ENCODE data around the gene KCNK5.

Gene KCNK5

DNA sequence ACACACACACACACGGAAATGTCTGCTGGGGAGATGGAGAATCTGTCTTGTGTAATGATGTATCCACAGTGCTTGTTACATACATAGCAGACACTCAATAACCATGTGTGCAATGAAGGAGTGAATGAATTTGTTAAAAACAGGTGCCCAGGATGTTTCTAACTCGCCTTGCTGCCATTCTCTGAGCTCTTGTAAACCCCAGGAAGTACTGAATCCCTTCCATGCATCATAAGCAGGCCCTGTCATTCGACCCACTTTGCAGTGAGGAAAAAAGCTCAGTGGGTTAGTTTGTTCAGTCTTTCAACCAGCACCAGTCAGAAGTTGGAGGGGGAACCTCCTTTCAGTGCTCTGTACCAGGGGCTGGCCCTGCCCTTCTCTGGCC lies 1.4 kb upstream of the KCNK5 start:
- TF ChIP-seq, protein P1, sequence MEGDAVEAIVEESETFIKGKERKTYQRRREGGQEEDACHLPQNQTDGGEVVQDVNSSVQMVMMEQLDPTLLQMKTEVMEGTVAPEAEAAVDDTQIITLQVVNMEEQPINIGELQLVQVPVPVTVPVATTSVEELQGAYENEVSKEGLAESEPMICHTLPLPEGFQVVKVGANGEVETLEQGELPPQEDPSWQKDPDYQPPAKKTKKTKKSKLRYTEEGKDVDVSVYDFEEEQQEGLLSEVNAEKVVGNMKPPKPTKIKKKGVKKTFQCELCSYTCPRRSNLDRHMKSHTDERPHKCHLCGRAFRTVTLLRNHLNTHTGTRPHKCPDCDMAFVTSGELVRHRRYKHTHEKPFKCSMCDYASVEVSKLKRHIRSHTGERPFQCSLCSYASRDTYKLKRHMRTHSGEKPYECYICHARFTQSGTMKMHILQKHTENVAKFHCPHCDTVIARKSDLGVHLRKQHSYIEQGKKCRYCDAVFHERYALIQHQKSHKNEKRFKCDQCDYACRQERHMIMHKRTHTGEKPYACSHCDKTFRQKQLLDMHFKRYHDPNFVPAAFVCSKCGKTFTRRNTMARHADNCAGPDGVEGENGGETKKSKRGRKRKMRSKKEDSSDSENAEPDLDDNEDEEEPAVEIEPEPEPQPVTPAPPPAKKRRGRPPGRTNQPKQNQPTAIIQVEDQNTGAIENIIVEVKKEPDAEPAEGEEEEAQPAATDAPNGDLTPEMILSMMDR (IDR thresholded peaks at IDR 0.05; ENCODE audit: low read length, missing control alignments) = no peak
- H3K4me3 ChIP-seq (replicated peaks; ENCODE audit: low read depth, low read length) = no peak overlapping the region
- no peak for DNase-seq (ENCODE audit: low read depth)

DNA sequence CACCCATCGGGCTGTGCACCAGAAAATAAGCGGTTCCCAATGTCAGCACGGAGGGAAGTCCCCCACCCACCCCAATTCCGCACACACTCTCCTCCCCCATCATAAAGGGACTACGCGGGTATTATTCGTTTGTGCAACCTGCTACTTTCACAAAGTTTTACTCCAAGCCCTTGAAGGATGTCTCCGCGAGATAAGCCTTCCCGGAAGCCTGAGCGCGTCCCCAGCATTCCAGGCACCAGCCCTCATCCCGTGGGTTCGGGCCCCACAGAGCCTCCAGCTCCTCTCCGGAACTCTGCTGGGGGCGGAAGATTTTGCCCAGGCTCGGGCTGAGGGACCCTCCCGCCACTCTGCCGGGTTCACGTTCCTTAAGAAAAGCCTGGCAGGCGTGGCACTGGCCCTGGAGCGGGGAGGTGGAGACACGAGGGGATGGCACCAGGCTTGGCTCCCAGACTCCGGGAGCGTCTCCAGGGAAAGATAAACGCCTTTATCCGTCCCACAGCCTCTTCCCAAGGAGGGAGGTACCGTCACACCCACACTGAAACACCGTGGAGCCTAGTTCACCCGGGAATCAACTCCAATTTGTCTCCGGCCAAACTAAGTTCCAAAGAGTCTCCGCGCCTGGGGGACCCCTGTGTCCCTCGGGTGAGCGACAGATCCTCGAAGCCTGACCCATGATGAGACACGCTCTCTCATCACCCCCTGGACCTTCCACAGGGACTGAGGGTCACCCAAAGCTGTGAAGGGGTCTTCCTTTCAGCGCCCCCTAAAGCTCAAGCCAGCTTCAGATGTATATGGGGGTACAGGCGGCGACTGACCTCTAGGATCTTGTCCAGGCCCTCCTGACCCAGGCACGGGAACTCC lies 934 bp downstream of the KCNK5 start:
- DNase-seq (ENCODE audit: low read depth) = no peak
- H3K4me3 ChIP-seq (replicated peaks; ENCODE audit: low read depth, low read length) = no peak overlapping the region
- TF ChIP-seq, protein P1 (IDR thresholded peaks at IDR 0.05; ENCODE audit: low read length, missing control alignments) = no peak

DNA sequence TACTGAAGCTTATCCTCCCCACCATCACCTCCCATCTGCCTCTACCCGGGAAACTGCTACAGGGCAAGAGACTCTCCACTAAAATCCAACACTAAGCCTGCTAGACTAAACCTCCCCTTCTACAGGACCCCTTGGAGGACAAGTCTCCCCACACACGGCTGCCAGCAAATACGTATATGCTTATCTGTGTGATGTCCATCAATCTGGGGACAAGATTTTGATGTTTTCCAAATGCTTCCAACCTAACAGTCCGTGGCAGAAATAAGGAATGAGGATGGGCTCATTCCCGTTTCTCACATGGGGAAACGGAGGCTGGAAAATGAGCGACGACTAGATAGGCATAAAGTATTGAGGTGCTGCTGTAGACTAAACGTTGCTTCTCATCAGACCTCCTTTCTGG lies 1.8 kb downstream of the KCNK5 start:
- no peak overlapping the region for H3K4me3 ChIP-seq (replicated peaks; ENCODE audit: low read depth, low read length)
- TF ChIP-seq, protein P1 (IDR thresholded peaks at IDR 0.05; ENCODE audit: low read length, missing control alignments) = no peak
- no peak for DNase-seq (ENCODE audit: low read depth)

DNA sequence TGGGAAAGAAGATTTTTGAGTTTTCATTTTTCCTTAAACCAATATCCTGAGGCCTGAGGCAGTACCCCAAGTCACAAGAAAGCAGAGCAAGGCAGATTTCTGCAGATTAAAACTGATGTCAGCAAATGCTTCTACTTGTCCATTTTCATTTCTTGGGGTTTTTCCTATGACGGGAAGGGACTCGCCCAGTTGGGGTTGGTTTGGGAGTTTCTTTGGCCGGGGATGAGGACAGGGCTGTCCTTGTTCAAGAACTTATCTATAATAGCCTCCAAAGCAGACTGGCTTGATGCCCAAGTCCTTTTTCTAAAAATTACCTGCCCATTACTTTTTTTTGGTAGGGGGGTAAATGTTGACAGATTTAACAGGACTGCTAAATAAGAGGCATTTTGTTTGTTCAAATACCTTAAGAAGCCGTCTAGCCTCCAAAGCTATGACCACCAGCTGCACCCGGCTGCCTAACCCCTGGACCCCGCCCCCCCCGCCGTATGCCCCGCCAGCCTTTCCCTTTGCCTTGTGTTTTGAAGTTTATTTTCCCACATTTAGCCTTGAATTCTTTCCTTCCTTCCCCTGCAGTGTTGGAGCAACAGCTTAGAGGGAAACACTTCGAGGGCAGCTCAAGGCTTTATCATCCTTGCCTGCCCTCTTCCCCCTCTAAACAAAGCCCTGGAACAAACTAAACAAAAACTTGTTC lies 2.5 kb downstream of the KCNK5 start:
- TF ChIP-seq, protein P1 (IDR thresholded peaks at IDR 0.05; ENCODE audit: low read length, missing control alignments) = no peak
- no peak overlapping the region for H3K4me3 ChIP-seq (replicated peaks; ENCODE audit: low read depth, low read length)
- no peak for DNase-seq (ENCODE audit: low read depth)

DNA sequence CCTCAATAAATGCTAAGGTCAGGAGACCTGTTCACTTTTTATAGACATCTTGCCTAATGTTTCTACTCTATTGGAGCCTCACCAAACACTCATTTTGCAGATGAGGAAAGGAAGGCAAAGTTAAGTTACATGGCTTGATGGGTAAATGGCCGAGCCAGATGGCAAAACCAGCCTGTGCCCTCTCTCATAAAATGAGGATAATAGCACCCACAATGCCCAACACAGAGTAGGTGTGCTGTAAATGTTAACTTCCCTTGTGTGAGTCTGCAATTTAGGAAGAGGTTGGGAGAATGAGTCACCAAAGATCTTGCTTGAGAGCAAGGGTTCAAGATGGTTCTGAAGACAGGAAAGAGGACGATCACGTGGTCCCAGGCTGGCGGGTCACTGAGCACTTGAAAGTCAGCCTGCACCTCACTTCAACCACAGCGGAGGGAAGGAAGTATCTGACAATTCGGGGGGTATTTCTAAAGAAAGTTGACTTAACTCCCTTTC lies 3.3 kb downstream of the KCNK5 start:
- TF ChIP-seq, protein P1 (IDR thresholded peaks at IDR 0.05; ENCODE audit: low read length, missing control alignments) = no peak
- no peak for DNase-seq (ENCODE audit: low read depth)
- no peak overlapping the region for H3K4me3 ChIP-seq (replicated peaks; ENCODE audit: low read depth, low read length)

DNA sequence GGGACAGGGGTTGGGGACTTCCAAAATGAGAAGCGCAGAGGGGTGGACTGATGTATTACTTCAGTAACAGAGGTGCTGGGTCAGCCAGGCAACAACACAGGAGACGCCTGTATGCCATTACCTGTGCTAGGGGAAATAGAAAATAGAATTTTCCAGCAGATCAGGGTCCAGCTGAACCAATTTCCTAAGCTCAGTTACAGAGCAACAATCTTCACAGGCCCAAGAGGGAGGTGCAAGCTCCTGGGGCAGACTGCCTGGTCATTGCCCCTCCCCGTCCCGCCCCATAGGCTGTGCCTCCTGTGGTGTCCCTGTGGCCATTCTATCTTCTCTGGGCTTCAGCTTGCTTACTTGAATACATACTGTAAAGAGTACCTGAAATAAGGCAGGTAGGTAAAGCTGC lies 3.7 kb downstream of the KCNK5 start:
- TF ChIP-seq, protein P1 (IDR thresholded peaks at IDR 0.05; ENCODE audit: low read length, missing control alignments) = no peak
- H3K4me3 ChIP-seq (replicated peaks; ENCODE audit: low read depth, low read length) = no peak overlapping the region
- no peak for DNase-seq (ENCODE audit: low read depth)

Data from fibroblast of pulmonary artery (primary cell).